HepG2 (cell line): ENCODE data around the gene HS6ST1. TPM values are rescaled to one million over a fixed set of nuclear protein-coding genes. Genes with fewer than 3 reads are reported as not detected.

Source experiments
- BCL6 ChIP-seq: IDR thresholded peaks from 2 replicates; pipeline ENCODE4 v1.6.1; 2016; ENCODE audit warnings: missing genetic modification reagents, missing compliant biosample characterization
- YEATS2 ChIP-seq: sonication (generic); formaldehyde crosslinking; IDR thresholded peaks from 2 replicates; pipeline ENCODE4 v1.4.0; 2020; ENCODE audit warnings: missing genetic modification reagents, borderline replicate concordance
- ZFX ChIP-seq: sonication (generic); formaldehyde crosslinking; IDR thresholded peaks from 2 replicates; pipeline ENCODE4 v1.4.0; 2020; ENCODE audit warnings: mild to moderate bottlenecking, low read depth, missing genetic modification reagents, moderate library complexity
- ZNF879 ChIP-seq: sonication (generic); formaldehyde crosslinking; IDR thresholded peaks from 2 replicates; pipeline ENCODE4 v1.8.1; 2023; ENCODE audit warnings: missing genetic modification reagents
- polyA plus RNA-seq, 8 experiments: library from polyadenylated mRNA; depleted of rRNA in 3 of 8; stranded (reverse) in 7 of 8; unstranded in 1 of 8; fragments of >200 nt; fragmentation: Illumina TruSeq in 4 of 8; extraction: Trizol in 4 of 8; gene quantifications; 2 replicates each; pipeline versions ENCODE4 v1.2.1 to v1.2.3, GENCODE V29; 2011 to 2016; ENCODE audit warnings: low read depth in 4 of 8, missing spikeins in 1 of 8, mixed read lengths in 1 of 8; ENCODE audit not compliant: insufficient read depth in 1 of 8
- total RNA-seq, 5 experiments: library from RNA; depleted of rRNA; stranded (reverse); fragments of >200 nt; fragmentation: Illumina TruSeq; extraction: Trizol; gene quantifications; 2 replicates each; pipeline ENCODE4 v1.2.3, GENCODE V29; 2016; ENCODE audit warnings: low read depth in 1 of 5
- TF ChIP-seq, protein P1 (sequence below): sonication (generic); formaldehyde crosslinking; IDR thresholded peaks from 2 replicates; pipeline ENCODE4 v1.5.0; 2020; ENCODE audit warnings: missing genetic modification reagents, mild to moderate bottlenecking, borderline replicate concordance
- TF ChIP-seq, protein P2 (sequence below), 2 experiments: fragments of 450-650 bp in 1 of 2; sonication (generic) in 1 of 2; formaldehyde crosslinking in 1 of 2; IDR thresholded peaks; 2 replicates each; pipeline versions ENCODE4 v1.6.1 to v1.8.0; 2016 to 2022; ENCODE audit warnings: antibody characterized with exemption in 1 of 2, mild to moderate bottlenecking in 1 of 2, missing genetic modification reagents in 1 of 2
- TF ChIP-seq, protein P3 (sequence below): IDR thresholded peaks from 2 replicates; pipeline ENCODE4 v1.6.1; 2016; ENCODE audit warnings: mild to moderate bottlenecking, missing biosample characterization, missing genetic modification reagents
- TF ChIP-seq, protein P4 (sequence below): sonication (generic); formaldehyde crosslinking; IDR thresholded peaks from 2 replicates; pipeline ENCODE4 v1.5.1; 2020; ENCODE audit warnings: mild to moderate bottlenecking, missing genetic modification reagents, moderate library complexity
- TF ChIP-seq, protein P5 (sequence below): IDR thresholded peaks from 2 replicates; pipeline ENCODE4 v1.6.1; 2016; ENCODE audit warnings: missing compliant biosample characterization, missing genetic modification reagents, borderline replicate concordance

Gene HS6ST1
- total and polyA plus RNA-seq, 2 of the 13 experiments (the other 11 are each of a cell fraction or from before 2014, with no cell fraction given) = 34.5 to 84.6 TPM

DNA sequence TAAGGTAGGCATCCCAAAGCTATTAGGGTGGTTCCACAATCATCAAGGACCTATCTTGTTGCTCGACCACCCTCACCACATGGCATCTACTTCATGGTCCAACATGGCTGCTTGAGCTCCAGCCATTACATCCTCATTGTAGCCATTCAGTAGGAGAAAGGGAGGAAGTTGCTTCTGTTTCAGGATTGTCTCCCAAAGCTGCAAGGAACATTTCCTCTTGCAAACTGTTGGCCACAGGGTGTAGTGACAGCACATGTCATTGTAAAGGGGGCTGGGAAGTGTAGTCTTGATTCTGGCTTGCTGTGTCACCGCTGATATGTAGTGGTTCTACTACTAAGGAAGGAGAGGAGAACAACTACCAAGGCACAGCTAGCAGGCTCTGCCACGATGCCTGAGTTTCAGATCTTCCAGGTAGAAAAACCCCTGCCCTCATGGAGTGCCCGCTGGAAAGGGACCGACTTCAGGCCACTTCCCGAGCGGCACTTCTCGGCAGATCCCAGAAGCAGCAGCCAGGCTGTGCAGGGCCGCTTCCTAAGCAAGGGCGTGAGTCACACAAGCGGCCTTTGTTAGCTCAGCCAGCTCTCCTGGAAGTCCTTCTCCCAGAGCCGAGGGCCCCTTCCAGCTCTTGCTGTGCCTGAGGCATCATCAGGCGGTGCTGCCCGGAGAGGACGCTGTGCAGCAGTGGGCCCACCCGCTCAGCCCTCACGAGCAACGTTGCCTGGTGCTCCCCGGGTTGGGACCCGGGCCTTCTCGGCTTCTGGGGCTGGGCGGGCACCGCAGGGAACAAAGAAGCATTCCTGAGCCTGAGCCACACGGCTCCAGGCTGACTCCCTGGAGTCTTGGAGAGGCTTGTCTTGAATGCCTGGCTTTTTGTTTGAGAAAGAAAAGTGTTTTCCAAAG lies 58.2 kb downstream of the HS6ST1 start (continued):
- TF ChIP-seq, protein P1, sequence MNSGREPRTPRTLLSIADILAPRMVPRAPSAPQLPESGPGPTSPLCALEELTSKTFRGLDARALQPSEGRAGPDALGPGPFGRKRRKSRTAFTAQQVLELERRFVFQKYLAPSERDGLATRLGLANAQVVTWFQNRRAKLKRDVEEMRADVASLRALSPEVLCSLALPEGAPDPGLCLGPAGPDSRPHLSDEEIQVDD (CRISPR knock-in tag) = no peak
- 0 out of 2 replicates have a peak, but pooled peaks have one; percentile 10 for TF ChIP-seq ZNF879
- TF ChIP-seq, protein P2, sequence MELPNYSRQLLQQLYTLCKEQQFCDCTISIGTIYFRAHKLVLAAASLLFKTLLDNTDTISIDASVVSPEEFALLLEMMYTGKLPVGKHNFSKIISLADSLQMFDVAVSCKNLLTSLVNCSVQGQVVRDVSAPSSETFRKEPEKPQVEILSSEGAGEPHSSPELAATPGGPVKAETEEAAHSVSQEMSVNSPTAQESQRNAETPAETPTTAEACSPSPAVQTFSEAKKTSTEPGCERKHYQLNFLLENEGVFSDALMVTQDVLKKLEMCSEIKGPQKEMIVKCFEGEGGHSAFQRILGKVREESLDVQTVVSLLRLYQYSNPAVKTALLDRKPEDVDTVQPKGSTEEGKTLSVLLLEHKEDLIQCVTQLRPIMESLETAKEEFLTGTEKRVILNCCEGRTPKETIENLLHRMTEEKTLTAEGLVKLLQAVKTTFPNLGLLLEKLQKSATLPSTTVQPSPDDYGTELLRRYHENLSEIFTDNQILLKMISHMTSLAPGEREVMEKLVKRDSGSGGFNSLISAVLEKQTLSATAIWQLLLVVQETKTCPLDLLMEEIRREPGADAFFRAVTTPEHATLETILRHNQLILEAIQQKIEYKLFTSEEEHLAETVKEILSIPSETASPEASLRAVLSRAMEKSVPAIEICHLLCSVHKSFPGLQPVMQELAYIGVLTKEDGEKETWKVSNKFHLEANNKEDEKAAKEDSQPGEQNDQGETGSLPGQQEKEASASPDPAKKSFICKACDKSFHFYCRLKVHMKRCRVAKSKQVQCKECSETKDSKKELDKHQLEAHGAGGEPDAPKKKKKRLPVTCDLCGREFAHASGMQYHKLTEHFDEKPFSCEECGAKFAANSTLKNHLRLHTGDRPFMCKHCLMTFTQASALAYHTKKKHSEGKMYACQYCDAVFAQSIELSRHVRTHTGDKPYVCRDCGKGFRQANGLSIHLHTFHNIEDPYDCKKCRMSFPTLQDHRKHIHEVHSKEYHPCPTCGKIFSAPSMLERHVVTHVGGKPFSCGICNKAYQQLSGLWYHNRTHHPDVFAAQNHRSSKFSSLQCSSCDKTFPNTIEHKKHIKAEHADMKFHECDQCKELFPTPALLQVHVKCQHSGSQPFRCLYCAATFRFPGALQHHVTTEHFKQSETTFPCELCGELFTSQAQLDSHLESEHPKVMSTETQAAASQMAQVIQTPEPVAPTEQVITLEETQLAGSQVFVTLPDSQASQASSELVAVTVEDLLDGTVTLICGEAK (IDR thresholded peaks at IDR 0.05) = no peak
- TF ChIP-seq, protein P2 (CRISPR knock-in tag; IDR thresholded peaks at IDR 0.05) = 0 out of 2 replicates have a peak, but pooled peaks have one; percentile 15
- peak; percentile 31; the same call in 1 of the 2 replicates for TF ChIP-seq YEATS2 (CRISPR knock-in tag)
- peak; percentile 89 for TF ChIP-seq ZFX (CRISPR knock-in tag)
- TF ChIP-seq, protein P3, sequence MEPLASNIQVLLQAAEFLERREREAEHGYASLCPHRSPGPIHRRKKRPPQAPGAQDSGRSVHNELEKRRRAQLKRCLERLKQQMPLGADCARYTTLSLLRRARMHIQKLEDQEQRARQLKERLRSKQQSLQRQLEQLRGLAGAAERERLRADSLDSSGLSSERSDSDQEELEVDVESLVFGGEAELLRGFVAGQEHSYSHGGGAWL (CRISPR knock-in tag) = peak; percentile 56
- TF ChIP-seq BCL6 (CRISPR knock-in tag) = 0 out of 2 replicates have a peak, but pooled peaks have one; percentile 21
- TF ChIP-seq, protein P4, sequence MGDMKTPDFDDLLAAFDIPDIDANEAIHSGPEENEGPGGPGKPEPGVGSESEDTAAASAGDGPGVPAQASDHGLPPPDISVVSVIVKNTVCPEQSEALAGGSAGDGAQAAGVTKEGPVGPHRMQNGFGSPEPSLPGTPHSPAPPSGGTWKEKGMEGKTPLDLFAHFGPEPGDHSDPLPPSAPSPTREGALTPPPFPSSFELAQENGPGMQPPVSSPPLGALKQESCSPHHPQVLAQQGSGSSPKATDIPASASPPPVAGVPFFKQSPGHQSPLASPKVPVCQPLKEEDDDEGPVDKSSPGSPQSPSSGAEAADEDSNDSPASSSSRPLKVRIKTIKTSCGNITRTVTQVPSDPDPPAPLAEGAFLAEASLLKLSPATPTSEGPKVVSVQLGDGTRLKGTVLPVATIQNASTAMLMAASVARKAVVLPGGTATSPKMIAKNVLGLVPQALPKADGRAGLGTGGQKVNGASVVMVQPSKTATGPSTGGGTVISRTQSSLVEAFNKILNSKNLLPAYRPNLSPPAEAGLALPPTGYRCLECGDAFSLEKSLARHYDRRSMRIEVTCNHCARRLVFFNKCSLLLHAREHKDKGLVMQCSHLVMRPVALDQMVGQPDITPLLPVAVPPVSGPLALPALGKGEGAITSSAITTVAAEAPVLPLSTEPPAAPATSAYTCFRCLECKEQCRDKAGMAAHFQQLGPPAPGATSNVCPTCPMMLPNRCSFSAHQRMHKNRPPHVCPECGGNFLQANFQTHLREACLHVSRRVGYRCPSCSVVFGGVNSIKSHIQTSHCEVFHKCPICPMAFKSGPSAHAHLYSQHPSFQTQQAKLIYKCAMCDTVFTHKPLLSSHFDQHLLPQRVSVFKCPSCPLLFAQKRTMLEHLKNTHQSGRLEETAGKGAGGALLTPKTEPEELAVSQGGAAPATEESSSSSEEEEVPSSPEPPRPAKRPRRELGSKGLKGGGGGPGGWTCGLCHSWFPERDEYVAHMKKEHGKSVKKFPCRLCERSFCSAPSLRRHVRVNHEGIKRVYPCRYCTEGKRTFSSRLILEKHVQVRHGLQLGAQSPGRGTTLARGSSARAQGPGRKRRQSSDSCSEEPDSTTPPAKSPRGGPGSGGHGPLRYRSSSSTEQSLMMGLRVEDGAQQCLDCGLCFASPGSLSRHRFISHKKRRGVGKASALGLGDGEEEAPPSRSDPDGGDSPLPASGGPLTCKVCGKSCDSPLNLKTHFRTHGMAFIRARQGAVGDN = peak; percentile 95
- TF ChIP-seq, protein P5, sequence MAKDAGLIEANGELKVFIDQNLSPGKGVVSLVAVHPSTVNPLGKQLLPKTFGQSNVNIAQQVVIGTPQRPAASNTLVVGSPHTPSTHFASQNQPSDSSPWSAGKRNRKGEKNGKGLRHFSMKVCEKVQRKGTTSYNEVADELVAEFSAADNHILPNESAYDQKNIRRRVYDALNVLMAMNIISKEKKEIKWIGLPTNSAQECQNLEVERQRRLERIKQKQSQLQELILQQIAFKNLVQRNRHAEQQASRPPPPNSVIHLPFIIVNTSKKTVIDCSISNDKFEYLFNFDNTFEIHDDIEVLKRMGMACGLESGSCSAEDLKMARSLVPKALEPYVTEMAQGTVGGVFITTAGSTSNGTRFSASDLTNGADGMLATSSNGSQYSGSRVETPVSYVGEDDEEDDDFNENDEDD (CRISPR knock-in tag) = peak; percentile 32; the same call in 1 of the 2 replicates
